Measurements from ENCODE around the gene TARBP1. TPM values are rescaled to one million over a fixed set of nuclear protein-coding genes. Genes with fewer than 3 reads are reported as not detected.
A peak's percentile ranks its signal among the peaks of the same experiment; 100 is the strongest.

Gene TARBP1
- total and polyA plus RNA-seq, 2 of the 8 experiments (the other 6 are each of a cell fraction or from before 2014, with no cell fraction given) = 21.9 to 32.3 TPM

- H2BK5ac ChIP-seq (ENCODE audit: low read depth, low read length) = no peak overlapping the region
- H3K4ac ChIP-seq (replicated peaks; ENCODE audit: insufficient read length, low read depth, low read length) = no peak overlapping the region
- H3K9me3 ChIP-seq (ENCODE audit: insufficient read depth in 2 of 2, low read depth in 1 of 2, low read length in 1 of 2) = no peaks in the 10 kb centered on the region
- H2AFZ ChIP-seq (ENCODE audit: low read length) = no peak overlapping the region
- no peaks in the 10 kb centered on the region for H3K23me2 ChIP-seq (ENCODE audit: low read depth, low read length)
- H4K5ac ChIP-seq (ENCODE audit: insufficient read length, low read depth, low read length) = no peak overlapping the region
- H3K27me3 ChIP-seq (replicated peaks in 1 of 4; ENCODE audit: control insufficient read depth in 3 of 4, extremely low read depth in 1 of 4, insufficient read depth in 3 of 4, low read length in 3 of 4) = no peaks in the 10 kb centered on the region
- no peak overlapping the region for H3K23ac ChIP-seq (ENCODE audit: insufficient read length)
- WGBS, 2 experiments (ENCODE audit: extremely low coverage in 1 of 2, insufficient coverage in 1 of 2, insufficient read length in 1 of 2, insufficient replicate concordance in 2 of 2, low coverage in 1 of 2, low lambda C conversion rate in 2 of 2, missing lambda C conversion rate in 1 of 2) = 96% methylated on average over 5 of the region's 5 CpGs; no CpG with 5 or more reads in 1 of the 2 experiments
- H3K4me2 ChIP-seq (ENCODE audit: insufficient read depth in 1 of 2, low read depth in 2 of 2, low read length in 2 of 2) = no peak overlapping the region
- POLR2A ChIA-PET (ENCODE audit: partially characterized antibody) = no interaction called here
- H2BK12ac ChIP-seq (ENCODE audit: low read depth, low read length) = no peak overlapping the region
- DNase-seq (ENCODE audit: low read depth in 1 of 2, low spot score in 2 of 2) (no peak), FAIRE-seq (no peak)
- no peaks in the 10 kb centered on the region for H3K4me1 ChIP-seq (replicated peaks in 1 of 4; ENCODE audit: control insufficient read depth in 3 of 4, insufficient read depth in 4 of 4, low read length in 3 of 4)
- no peaks in the 10 kb centered on the region for H4K20me1 ChIP-seq (replicated peaks in 1 of 2; ENCODE audit: control insufficient read depth in 1 of 2, insufficient read depth in 2 of 2, low read length in 2 of 2)
- H3K36me3 ChIP-seq (ENCODE audit: control insufficient read depth in 2 of 4, insufficient read depth in 4 of 4, low read length in 3 of 4) = no peaks in the 10 kb centered on the region; a peak in 3 of 8 replicates
- no peak overlapping the region for H2AK5ac ChIP-seq (ENCODE audit: low read depth, low read length)
- H3K4me3 ChIP-seq (ENCODE audit: extremely low read depth in 1 of 4, insufficient read depth in 2 of 4, low read depth in 3 of 4, low read length in 4 of 4) = no peak overlapping the region
- H3K79me1 ChIP-seq (ENCODE audit: low read depth, low read length) = no peaks in the 10 kb centered on the region
- CTCF ChIA-PET (ENCODE audit: partially characterized antibody) = interaction anchor here (0.7 to 1.8 kb wide), 3 partner anchors 13 to 286 kb away, joined by 3 to 4 read pairs (median 3); no protein-coding TSS in a partner anchor
- H2BK20ac ChIP-seq (ENCODE audit: low read length) = no peak overlapping the region
- no peak overlapping the region for H2BK15ac ChIP-seq (ENCODE audit: low read length)
- H3K9ac ChIP-seq (replicated peaks in 1 of 4; ENCODE audit: extremely low read depth in 1 of 4, low read depth in 3 of 4, low read length in 3 of 4) = no peak overlapping the region
- H4K91ac ChIP-seq (replicated peaks; ENCODE audit: insufficient read length, low read length) = no peak overlapping the region
- H3K56ac ChIP-seq (replicated peaks; ENCODE audit: insufficient read length, low read depth, low read length) = no peak overlapping the region
- TF ChIP-seq RAD21 (IDR thresholded peaks at IDR 0.05 in 1 of 2, conservative IDR thresholded peaks at IDR 0.05 in 1 of 2; ENCODE audit: low read depth in 2 of 2, low read length in 2 of 2) (peak in 1 of 2 experiments; percentile 21; a peak in 1 of 4 replicates), SIRT6 (IDR thresholded peaks at IDR 0.05; ENCODE audit: low read length) (no peak)
- no peak overlapping the region for H3K27ac ChIP-seq (ENCODE audit: low read depth, low read length)
- no peak overlapping the region for H3K14ac ChIP-seq (ENCODE audit: insufficient read length)
- no peak overlapping the region for H3K18ac ChIP-seq (ENCODE audit: extremely low read depth, low read length)
- no peak overlapping the region for H2BK120ac ChIP-seq (replicated peaks; ENCODE audit: low read depth, low read length)
- no peak overlapping the region for H4K8ac ChIP-seq (ENCODE audit: extremely low read depth, insufficient read depth, low read length)
- no peaks in the 10 kb centered on the region for H3K79me2 ChIP-seq (ENCODE audit: control insufficient read depth in 1 of 2, insufficient read depth in 2 of 2, low read length in 2 of 2)
Measured at GRCh38 chr1:234409328-234409727, 69.7 kb downstream of the TARBP1 start.
